Measurements from ENCODE around the gene GNAZ.
A peak's percentile ranks its signal among the peaks of the same experiment; 100 is the strongest.
"Not testable (repeated sequence)": the region's sequence is repeated elsewhere in the genome, so short reads cannot be mapped to it uniquely, and the experiment has no call there.

GNAZ gene

DNA sequence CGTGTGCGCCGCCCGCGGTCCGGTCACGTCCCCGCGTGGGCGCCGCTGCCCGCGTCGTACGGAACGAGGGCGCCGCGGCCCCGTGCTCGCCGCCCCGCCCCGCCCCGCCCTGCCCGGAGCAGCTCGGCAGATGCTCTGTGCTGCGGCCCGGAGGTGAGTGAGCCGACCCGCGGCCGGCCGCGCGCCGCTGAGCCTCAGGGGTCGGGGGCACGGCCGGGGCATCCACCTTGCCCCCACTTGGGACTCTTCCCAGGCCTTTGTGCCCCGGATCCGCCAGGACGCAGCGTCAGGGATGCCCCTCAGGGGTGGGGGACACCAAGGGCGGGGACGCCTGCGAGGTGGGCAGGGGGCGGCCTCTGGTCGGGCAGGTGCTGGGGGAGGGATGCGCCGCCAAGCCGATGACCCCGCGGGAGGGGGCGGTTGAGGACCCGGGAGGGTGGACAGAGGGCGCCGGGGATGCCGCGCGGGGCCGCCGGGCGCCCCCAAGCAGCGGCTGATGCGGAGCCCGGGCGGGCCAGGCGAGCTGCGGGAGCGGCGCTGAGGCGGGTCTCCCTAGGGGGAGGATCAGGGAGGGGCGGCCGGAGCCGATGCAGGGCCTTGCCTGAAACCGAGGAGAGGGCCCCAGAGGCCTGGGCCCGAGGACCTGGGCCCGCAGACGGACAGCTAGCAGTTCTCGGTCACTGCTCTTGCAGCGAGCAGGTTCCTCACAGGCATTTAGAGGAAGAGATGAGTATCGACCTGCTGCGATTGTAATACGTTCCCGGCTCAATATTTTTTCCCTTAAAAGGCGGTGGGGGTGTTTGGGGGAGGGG is at the start of gene GNAZ:
TSS of gene GNAZ (plus strand) at position 102 of the 812 bp plus-strand sequence. CDS start 25,177 bp downstream, outside the sequence.
- H3K27ac Mint-ChIP-seq: no peak within 1 kb of the TSS
- no peaks in the 10 kb centered on the region for H3K9me3 Mint-ChIP-seq
- no peaks in the 10 kb centered on the region for H3K27me3 Mint-ChIP-seq
- H3K4me3 Mint-ChIP-seq: peak within 1 kb of the TSS; percentile 84
- peaks cover 19% of the 10 kb centered on the region for H3K4me1 Mint-ChIP-seq
- H3K36me3 Mint-ChIP-seq: no peaks in the 10 kb centered on the region

GRCh38 chr22:23020659-23021293 is 49.5 kb upstream of the GNAZ start:
- H3K4me1 Mint-ChIP-seq: peaks cover 4% of the 10 kb centered on the region

GRCh38 chr22:23021660-23022353 is 48.5 kb upstream of the GNAZ start:
- not testable (repeated sequence) for H3K27ac Mint-ChIP-seq, H3K4me3 Mint-ChIP-seq, H3K36me3 Mint-ChIP-seq, H3K27me3 Mint-ChIP-seq, H3K9me3 Mint-ChIP-seq, H3K4me1 Mint-ChIP-seq

More at GRCh38 chr22:23020659-23021293, 49.5 kb upstream of the GNAZ start:
- Mint-ChIP-seq H3K27ac (no peak overlapping the region), H3K9me3 (no peaks in the 10 kb centered on the region), H3K4me3 (no peak overlapping the region), H3K36me3 (peaks cover 1% of the 10 kb centered on the region), H3K27me3 (peaks cover 3% of the 10 kb centered on the region)

- Mint-ChIP-seq H3K4me1 (no peaks in the 10 kb centered on the region), H3K27ac (no peak overlapping the region), H3K27me3 (peaks cover 3% of the 10 kb centered on the region), H3K4me3 (no peak overlapping the region), H3K36me3 (peaks cover 1% of the 10 kb centered on the region), H3K9me3 (no peaks in the 10 kb centered on the region)
These were observed 47.0 kb upstream of the GNAZ start for GRCh38 chr22:23023294-23023693.

DNA sequence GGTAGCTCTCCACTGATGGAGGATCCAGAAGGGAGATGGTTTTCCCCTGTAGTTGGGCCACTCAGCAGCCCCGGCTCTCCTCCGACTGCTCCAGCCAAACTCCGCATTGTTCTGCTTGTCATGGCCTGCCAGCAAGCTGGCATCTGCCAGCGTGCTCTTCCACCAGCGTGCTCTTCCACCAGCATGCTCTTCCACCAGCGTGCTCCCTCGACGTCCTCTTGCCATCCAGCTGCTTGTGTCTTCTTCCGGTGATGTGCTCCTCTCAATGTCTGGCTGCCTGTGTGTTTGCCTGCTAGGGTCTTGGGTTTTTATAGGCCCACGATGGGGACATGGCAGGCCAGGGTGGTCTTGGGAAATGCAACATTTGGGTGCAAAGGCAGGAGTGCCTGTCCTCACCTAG is 43.5 kb upstream of the GNAZ start:
- no peak overlapping the region for H3K27ac Mint-ChIP-seq
- no peak overlapping the region for H3K4me3 Mint-ChIP-seq
- H3K36me3 Mint-ChIP-seq: no peaks in the 10 kb centered on the region
- no peaks in the 10 kb centered on the region for H3K9me3 Mint-ChIP-seq
- no peaks in the 10 kb centered on the region for H3K27me3 Mint-ChIP-seq
- H3K4me1 Mint-ChIP-seq: no peaks in the 10 kb centered on the region

DNA sequence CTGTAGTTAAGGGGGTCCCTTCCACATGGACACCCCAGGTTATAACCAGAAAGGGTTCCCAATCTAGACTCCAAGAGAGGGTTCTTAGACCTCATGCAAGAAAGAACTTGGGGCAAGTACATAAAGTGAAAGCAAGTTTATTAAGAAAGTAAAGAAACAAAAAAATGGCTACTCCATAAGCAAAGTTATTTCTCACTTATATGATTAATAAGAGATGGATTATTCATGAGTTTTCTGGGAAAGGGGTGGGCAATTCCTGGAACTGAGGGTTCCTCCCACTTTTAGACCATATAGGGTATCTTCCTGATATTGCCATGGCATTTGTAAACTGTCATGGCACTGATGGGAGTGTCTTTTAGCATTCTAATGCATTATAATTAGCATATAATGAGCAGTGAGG is 42.5 kb upstream of the GNAZ start:
- H3K36me3 Mint-ChIP-seq, H3K27ac Mint-ChIP-seq, H3K4me3 Mint-ChIP-seq, H3K27me3 Mint-ChIP-seq, H3K9me3 Mint-ChIP-seq, H3K4me1 Mint-ChIP-seq: not testable (repeated sequence)

GRCh38 chr22:23029521-23030228 is 40.6 kb upstream of the GNAZ start:
- no peaks in the 10 kb centered on the region for H3K9me3 Mint-ChIP-seq
- H3K4me3 Mint-ChIP-seq: no peak overlapping the region
- H3K27me3 Mint-ChIP-seq: no peaks in the 10 kb centered on the region
- no peaks in the 10 kb centered on the region for H3K36me3 Mint-ChIP-seq
- H3K27ac Mint-ChIP-seq: no peak overlapping the region
- H3K4me1 Mint-ChIP-seq: no peaks in the 10 kb centered on the region

- Mint-ChIP-seq H3K4me3 (no peak overlapping the region), H3K36me3 (no peaks in the 10 kb centered on the region), H3K27me3 (no peaks in the 10 kb centered on the region), H3K9me3 (no peaks in the 10 kb centered on the region), H3K27ac (no peak overlapping the region), H3K4me1 (peaks cover 6% of the 10 kb centered on the region)
These were observed 38.9 kb upstream of the GNAZ start for GRCh38 chr22:23031381-23031780.

DNA sequence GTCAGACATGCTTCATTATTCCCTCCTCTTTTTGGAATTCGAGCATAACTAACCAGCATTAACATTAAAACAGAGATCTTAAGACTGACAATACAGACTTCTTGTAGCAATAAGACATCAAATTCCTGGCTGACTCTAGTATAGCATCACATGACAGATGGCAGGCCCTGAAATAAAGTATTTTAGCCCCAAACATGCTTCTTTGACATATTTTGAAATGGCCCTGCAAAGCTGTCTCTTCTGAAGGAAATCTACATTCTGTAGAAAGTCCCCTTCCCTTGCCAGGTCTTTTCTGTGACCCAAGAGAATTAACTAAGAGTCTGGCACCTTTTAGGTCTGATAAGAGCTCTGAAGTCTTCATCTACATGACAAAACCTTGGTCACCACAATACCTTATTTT is 38.5 kb upstream of the GNAZ start:
- Mint-ChIP-seq H3K27ac (no peak overlapping the region), H3K9me3 (no peaks in the 10 kb centered on the region), H3K4me3 (no peak overlapping the region), H3K27me3 (no peaks in the 10 kb centered on the region), H3K4me1 (peaks cover 11% of the 10 kb centered on the region), H3K36me3 (no peaks in the 10 kb centered on the region)

DNA sequence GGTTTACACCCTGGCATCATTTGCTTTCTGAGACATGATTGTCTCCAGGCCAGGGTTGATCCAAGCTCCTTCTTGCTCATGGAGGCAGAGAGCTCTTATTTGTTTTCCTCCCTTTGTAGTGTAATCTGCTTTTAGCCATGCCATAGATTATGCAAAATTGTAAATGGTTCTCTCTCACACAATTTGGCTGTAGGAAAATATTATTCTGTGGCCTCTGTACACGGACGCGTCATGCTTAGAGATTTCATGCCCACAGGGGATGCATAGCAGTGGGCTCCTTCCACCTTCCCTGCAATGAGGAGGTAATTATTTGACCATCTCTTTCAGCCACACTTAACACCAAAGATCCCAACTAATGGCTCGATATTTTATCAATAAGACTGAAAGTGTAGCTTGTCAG is 37.7 kb upstream of the GNAZ start:
- no peak overlapping the region for H3K27ac Mint-ChIP-seq
- no peaks in the 10 kb centered on the region for H3K36me3 Mint-ChIP-seq

DNA sequence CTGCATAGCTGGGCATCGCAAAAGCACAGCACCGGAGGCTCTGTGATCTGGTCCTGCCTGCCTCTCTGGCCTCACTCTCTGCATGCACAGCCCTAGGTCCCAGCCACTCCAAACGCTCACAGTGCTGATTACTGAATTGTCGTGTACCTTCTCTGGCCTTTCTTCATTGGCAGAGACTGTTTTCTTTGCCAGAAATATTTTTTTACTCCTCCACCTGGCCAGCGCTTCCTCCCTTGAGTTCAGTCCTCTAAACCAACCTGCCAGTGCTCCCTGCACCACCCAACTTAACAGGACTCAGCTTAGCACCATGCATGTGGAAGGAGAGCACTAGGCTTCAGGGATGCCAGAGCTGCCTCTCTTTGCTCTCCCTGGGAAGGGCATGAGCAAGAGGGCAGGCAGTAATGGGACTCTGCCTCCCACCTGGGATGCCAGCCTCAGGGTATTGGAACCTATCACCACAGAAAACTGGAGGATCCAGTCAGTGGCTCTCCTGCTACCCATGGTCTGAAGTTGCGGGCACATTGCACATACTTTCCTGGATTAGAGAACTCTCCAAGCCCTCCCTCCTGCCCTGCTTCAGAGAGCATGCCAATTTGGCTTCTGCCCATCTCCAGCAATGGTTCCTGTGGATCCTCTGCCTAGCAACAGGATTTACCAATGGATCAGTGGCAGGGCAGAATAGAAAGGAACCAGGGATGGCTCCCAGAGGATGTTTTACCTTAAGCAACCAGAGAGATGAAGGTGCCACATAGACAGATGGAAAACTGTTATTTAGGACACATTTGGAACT is 37.0 kb upstream of the GNAZ start:
- H3K4me1 Mint-ChIP-seq: peaks cover 13% of the 10 kb centered on the region
- H3K4me3 Mint-ChIP-seq: no peak overlapping the region
- H3K36me3 Mint-ChIP-seq: no peaks in the 10 kb centered on the region
- no peaks in the 10 kb centered on the region for H3K9me3 Mint-ChIP-seq
- no peaks in the 10 kb centered on the region for H3K27me3 Mint-ChIP-seq
- no peak overlapping the region for H3K27ac Mint-ChIP-seq

More for the DNA sequence above, 37.7 kb upstream of the GNAZ start:
- H3K4me1 Mint-ChIP-seq: peaks cover 13% of the 10 kb centered on the region
- H3K4me3 Mint-ChIP-seq: no peak overlapping the region
- H3K9me3 Mint-ChIP-seq: no peaks in the 10 kb centered on the region
- H3K27me3 Mint-ChIP-seq: no peaks in the 10 kb centered on the region

DNA sequence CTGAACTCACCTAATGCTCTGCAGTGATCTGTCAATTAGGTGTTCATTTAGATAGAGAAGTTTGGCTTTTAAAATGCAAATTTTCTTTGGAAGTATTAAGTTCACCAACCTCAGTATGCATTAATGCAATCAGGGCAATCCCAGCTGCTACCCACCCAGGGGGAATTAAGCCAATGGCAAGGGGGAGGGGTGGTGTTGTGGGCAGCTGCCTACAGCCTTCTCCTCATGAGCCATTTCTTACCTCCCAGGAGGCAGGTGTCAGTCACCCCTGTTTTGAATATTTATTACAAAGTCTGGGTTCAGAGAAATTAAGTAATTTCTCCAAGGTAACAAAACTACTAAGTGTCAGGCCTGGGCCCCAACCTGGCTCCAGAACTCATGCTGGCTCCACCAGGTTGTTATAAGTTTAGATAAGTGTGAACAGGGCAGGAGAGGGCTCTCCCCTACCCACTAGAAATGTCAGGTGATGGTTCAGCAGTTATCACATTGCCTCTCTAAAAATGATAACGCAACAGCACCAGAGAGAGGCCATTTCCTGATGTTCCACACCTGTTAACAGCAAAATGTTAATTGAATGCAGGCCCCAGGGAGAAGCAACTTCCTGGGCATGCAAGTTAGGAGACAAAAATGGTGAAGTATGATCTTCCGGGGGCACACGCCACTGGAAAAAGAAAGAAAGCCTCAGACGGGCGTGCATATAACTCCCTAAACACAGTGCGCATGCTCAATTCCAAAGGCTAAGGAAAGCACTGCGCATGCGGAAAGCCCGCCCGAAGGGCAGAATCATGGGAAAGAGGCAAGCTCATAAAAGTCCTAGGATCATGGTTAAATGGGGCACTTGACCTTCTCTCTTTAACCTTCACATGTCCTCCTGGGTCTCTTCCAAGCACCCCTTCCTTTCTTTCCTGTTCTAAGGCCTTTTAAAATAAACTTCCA is 35.4 kb upstream of the GNAZ start:
- H3K36me3 Mint-ChIP-seq: no peaks in the 10 kb centered on the region
- no peaks in the 10 kb centered on the region for H3K27me3 Mint-ChIP-seq
- no peak overlapping the region for H3K4me3 Mint-ChIP-seq
- H3K27ac Mint-ChIP-seq: no peak overlapping the region
- H3K9me3 Mint-ChIP-seq: no peaks in the 10 kb centered on the region
- H3K4me1 Mint-ChIP-seq: peaks cover 13% of the 10 kb centered on the region

GRCh38 chr22:23035557-23036277 is 34.6 kb upstream of the GNAZ start:
- H3K4me3 Mint-ChIP-seq: no peak overlapping the region
- peaks cover 13% of the 10 kb centered on the region for H3K4me1 Mint-ChIP-seq
- no peaks in the 10 kb centered on the region for H3K9me3 Mint-ChIP-seq
- no peaks in the 10 kb centered on the region for H3K27me3 Mint-ChIP-seq
- no peaks in the 10 kb centered on the region for H3K36me3 Mint-ChIP-seq
- peak overlapping the region; percentile 69 for H3K27ac Mint-ChIP-seq
